A673 (cell line): ENCODE data around the gene DDA1. TPM values are rescaled to one million over a fixed set of nuclear protein-coding genes. Genes with fewer than 3 reads are reported as not detected.

ENCODE experiments used
- Bru-seq: library from RNA; stranded (reverse); fragments of 400-500 nt; gene quantifications from one replicate; lab custom pipeline; 2021; lab: Mats Ljungman, UMichigan
- BruChase-seq, 2 experiments: library from RNA; stranded (reverse); fragments of 400-500 nt; gene quantifications; one replicate each; lab custom pipeline; 2021; lab: Mats Ljungman, UMichigan
- BruUV-seq: library from RNA; stranded (reverse); fragments of 400-500 nt; replicated peaks from 2 replicates; lab custom pipeline; 2021; lab: Mats Ljungman, UMichigan
- CTCF ChIA-PET: fragments of 300-600 bp; sonication (Branson Sonifier 250); formaldehyde crosslinking; loops from one replicate; lab custom pipeline; 2022; ENCODE audit warnings: antibody characterized with exemption; lab: Charles Lee
- POLR2A ChIA-PET: fragments of 300-600 bp; sonication (Branson Sonifier 250); formaldehyde crosslinking; loops from one replicate; lab custom pipeline; 2022; ENCODE audit warnings: antibody characterized with exemption; ENCODE audit not compliant: low non-redundant PET; lab: Charles Lee
- DNase-seq: peaks from one replicate; pipeline ENCODE4 v3.0.0-alpha.2; 2015; ENCODE audit warnings: low spot score
- H3K27ac ChIP-seq: fragments of 200-600 bp; sonication (generic); 2 replicates; pipeline ENCODE4 v1.5.1; 2016; ENCODE audit warnings: mixed run types, low read depth, mild to moderate bottlenecking, mixed read lengths, antibody characterized with exemption, low read length; ENCODE audit not compliant: poor library complexity, severe bottlenecking
- H3K27me3 ChIP-seq: fragments of 200-600 bp; sonication (generic); replicated peaks from 2 replicates; pipeline ENCODE4 v1.6.1; 2017; ENCODE audit warnings: mixed run types, low read depth, mild to moderate bottlenecking, mixed read lengths, antibody characterized with exemption, low read length; ENCODE audit not compliant: insufficient read depth, poor library complexity
- H3K36me3 ChIP-seq: fragments of 200-600 bp; sonication (generic); 2 replicates; pipeline ENCODE4 v1.6.1; 2016; ENCODE audit warnings: mixed run types, mild to moderate bottlenecking, mixed read lengths, antibody characterized with exemption, low read length; ENCODE audit not compliant: insufficient read depth, poor library complexity, severe bottlenecking
- H3K4me1 ChIP-seq: fragments of 200-600 bp; sonication (generic); 2 replicates; pipeline ENCODE4 v1.6.1; 2017; ENCODE audit warnings: mixed run types, mild to moderate bottlenecking, mixed read lengths, antibody characterized with exemption, low read length; ENCODE audit not compliant: insufficient read depth, poor library complexity, severe bottlenecking
- H3K4me3 ChIP-seq: fragments of 200-600 bp; sonication (generic); 2 replicates; pipeline ENCODE4 v1.5.1; 2016; ENCODE audit warnings: low read depth, mixed run types, mild to moderate bottlenecking, mixed read lengths, low read length; ENCODE audit not compliant: poor library complexity, severe bottlenecking
- H3K9me3 ChIP-seq: fragments of 200-600 bp; sonication (generic); 2 replicates; pipeline ENCODE4 v1.6.1; 2016; ENCODE audit warnings: mixed run types, low read depth, mild to moderate bottlenecking, mixed read lengths, antibody characterized with exemption, low read length; ENCODE audit not compliant: poor library complexity, severe bottlenecking
- CTCF ChIP-seq: fragments of 300-800, 200-600 bp; sonication (generic); conservative IDR thresholded peaks from 2 replicates; pipeline ENCODE4 v1.5.1; 2017; ENCODE audit warnings: low read depth, mild to moderate bottlenecking, antibody characterized with exemption, low read length, moderate library complexity, mixed read lengths
- EZH2 ChIP-seq: fragments of 200-600 bp; sonication (generic); IDR thresholded peaks from 2 replicates; pipeline ENCODE4 v1.6.1; 2017; ENCODE audit warnings: borderline replicate concordance, low read depth, mild to moderate bottlenecking, mixed read lengths, antibody characterized with exemption, low read length; ENCODE audit not compliant: poor library complexity, severe bottlenecking
- intact Hi-C: fragments of 100-400 bp; cut with micrococcal nuclease; formaldehyde crosslinking; loops from one replicate; pipeline ENCODE4 v1.10.0; 2022; ENCODE audit not compliant: unreplicated experiment
- long read RNA-seq: library from polyadenylated mRNA; stranded (forward); transcript quantifications from one replicate; pipeline ENCODE4 v2.0.0, GENCODE V29; 2022
- total RNA-seq: library from RNA; stranded (reverse); gene quantifications from 2 replicates; pipeline ENCODE4 v1.2.3, GENCODE V29; 2021

Gene DDA1
- total RNA-seq (67.2 and 68.5 TPM in 2 replicates), Bru-seq, nascent RNA (percentile 64 among the genes with signal in this experiment), BruChase-seq, experiment 1, labeled RNA remaining after a 2-hour chase (percentile 71 among the genes with signal in this experiment), BruChase-seq, experiment 2, labeled RNA remaining after a 6-hour chase (percentile 83 among the genes with signal in this experiment)
- long read RNA-seq, full-length matches to known transcripts = 119 of 145 reads
- long read RNA-seq, partial matches to known transcripts = 18 of 145 reads
- long read RNA-seq, other reads (novel, unspliced or antisense) = 8 of 145 reads

- DNase-seq = peak; percentile 100
- Histone ChIP-seq H3K27me3 (no peaks in the 10 kb centered on the region), H3K27ac (peak within 1 kb of the TSS; percentile 81), H3K4me1 (peaks cover 9% of the 10 kb centered on the region), H3K36me3 (peaks cover 10% of the 10 kb centered on the region), H3K4me3 (peak within 1 kb of the TSS; percentile 93), H3K9me3 (no peaks in the 10 kb centered on the region)
- intact Hi-C loops = no loop called here
- TF ChIP-seq EZH2 = no peak
- TF ChIP-seq CTCF = no peak
- ChIA-PET CTCF (interaction anchor here (0.6 kb wide), 1 partner anchor 110 kb away, joined by 3 read pairs; the partner anchor contains the start of gene MVB12A), POLR2A (interaction anchor here (0.5 to 0.8 kb wide), 3 partner anchors 25 to 277 kb away, joined by 4 to 13 read pairs (median 9); partner anchors contain the start of gene ANO8)
- TSS peak; percentile 43 for BruUV-seq
These were observed at the start of gene DDA1 for GRCh38 chr19:17309198-17309964. TSS of gene DDA1 (plus strand) at chr19:17309563. CDS start at chr19:17309655, 92 bp downstream.

- TF ChIP-seq CTCF = no peak
- TF ChIP-seq EZH2 = no peak
- Histone ChIP-seq H3K4me3 (no peak overlapping the region), H3K27ac (no peak overlapping the region), H3K36me3 (no peaks in the 10 kb centered on the region), H3K4me1 (no peaks in the 10 kb centered on the region), H3K9me3 (no peaks in the 10 kb centered on the region), H3K27me3 (no peaks in the 10 kb centered on the region)
- POLR2A ChIA-PET = no interaction called here
- BruUV-seq = no TSS peak
- intact Hi-C loops = no loop called here
- CTCF ChIA-PET = interaction anchor here (0.5 to 1.0 kb wide), 2 partner anchors 131 to 143 kb away, joined by 4 to 5 read pairs; no protein-coding TSS in a partner anchor
- DNase-seq = no peak
These were observed 49.4 kb upstream of the DDA1 start for GRCh38 chr19:17259934-17260333.

GRCh38 chr19:17260842-17261325 is 48.5 kb upstream of the DDA1 start:
- ChIA-PET CTCF (interaction anchor here (0.5 kb wide), 1 partner anchor 143 kb away, joined by 5 read pairs; no protein-coding TSS in a partner anchor), POLR2A (no interaction called here)
- H3K27me3 ChIP-seq = no peaks in the 10 kb centered on the region
- intact Hi-C loops = no loop called here
- no peaks in the 10 kb centered on the region for H3K4me1 ChIP-seq
- H3K4me3 ChIP-seq = no peak overlapping the region
- DNase-seq = peak; percentile 88
- H3K9me3 ChIP-seq = no peaks in the 10 kb centered on the region
- no peaks in the 10 kb centered on the region for H3K36me3 ChIP-seq
- no TSS peak for BruUV-seq
- H3K27ac ChIP-seq = no peak overlapping the region
- TF ChIP-seq EZH2 (no peak), CTCF (peak; percentile 98)
